ENCODE data around the gene ABCC1.

Gene ABCC1

GRCh38 chr16:16083421-16084156 lies 134.2 kb downstream of the ABCC1 start:
- no peak overlapping the region for H3K4me3 ChIP-seq (ENCODE audit: low read depth, low read length)
- no peak for TF ChIP-seq CTCF (IDR thresholded peaks at IDR 0.05; ENCODE audit: control insufficient read depth, extremely low read depth, insufficient read depth)
- DNase-seq (ENCODE audit: low read depth), result no peak

GRCh38 chr16:16084874-16085273 lies 135.5 kb downstream of the ABCC1 start:
- H3K4me3 ChIP-seq (ENCODE audit: low read depth, low read length), result no peak overlapping the region
- TF ChIP-seq CTCF (IDR thresholded peaks at IDR 0.05; ENCODE audit: control insufficient read depth, extremely low read depth, insufficient read depth), result no peak
- DNase-seq (ENCODE audit: low read depth), result no peak

GRCh38 chr16:16086653-16087446 lies 137.4 kb downstream of the ABCC1 start:
- DNase-seq (ENCODE audit: low read depth), result peak; percentile 78
- TF ChIP-seq CTCF (IDR thresholded peaks at IDR 0.05; ENCODE audit: control insufficient read depth, extremely low read depth, insufficient read depth), result no peak
- H3K4me3 ChIP-seq (ENCODE audit: low read depth, low read length), result no peak overlapping the region

- no peak for TF ChIP-seq CTCF (IDR thresholded peaks at IDR 0.05; ENCODE audit: control insufficient read depth, extremely low read depth, insufficient read depth)
- DNase-seq (ENCODE audit: low read depth), result no peak
- H3K4me3 ChIP-seq (ENCODE audit: low read depth, low read length), result no peak overlapping the region
Measured at GRCh38 chr16:16090238-16090637, 140.8 kb downstream of the ABCC1 start.

GRCh38 chr16:16092925-16093627 lies 143.7 kb downstream of the ABCC1 start:
- no peak overlapping the region for H3K4me3 ChIP-seq (ENCODE audit: low read depth, low read length)
- DNase-seq (ENCODE audit: low read depth), result peak; percentile 50
- TF ChIP-seq CTCF (IDR thresholded peaks at IDR 0.05; ENCODE audit: control insufficient read depth, extremely low read depth, insufficient read depth), result no peak

- no peak overlapping the region for H3K4me3 ChIP-seq (ENCODE audit: low read depth, low read length)
- no peak for TF ChIP-seq CTCF (IDR thresholded peaks at IDR 0.05; ENCODE audit: control insufficient read depth, extremely low read depth, insufficient read depth)
- DNase-seq (ENCODE audit: low read depth), result no peak
Measured at GRCh38 chr16:16093628-16094332, 144.4 kb downstream of the ABCC1 start.
